Nephron progenitor cell (in vitro differentiated cells): ENCODE measurements around the gene STX4.

Experiments
- DNase-seq: peaks from one replicate; pipeline ENCODE4 v3.0.0; 2021
- H3K27ac Mint-ChIP-seq: 2 replicates; pipeline ENCODE4 v1.8.0; 2021; ENCODE audit warnings: mild to moderate bottlenecking, moderate library complexity, mixed read lengths
- H3K27me3 Mint-ChIP-seq: 2 replicates; pipeline ENCODE4 v1.8.0; 2021; ENCODE audit warnings: mild to moderate bottlenecking, low read depth, mixed read lengths; ENCODE audit not compliant: poor library complexity
- H3K36me3 Mint-ChIP-seq: 2 replicates; pipeline ENCODE4 v1.8.0; 2021; ENCODE audit warnings: low read depth, mixed read lengths
- H3K4me1 Mint-ChIP-seq: 2 replicates; pipeline ENCODE4 v1.8.0; 2021; ENCODE audit warnings: mixed read lengths
- H3K4me3 Mint-ChIP-seq: 2 replicates; pipeline ENCODE4 v1.8.0; 2021; ENCODE audit warnings: mild to moderate bottlenecking, moderate library complexity, mixed read lengths
- H3K9me3 Mint-ChIP-seq: 2 replicates; pipeline ENCODE4 v1.8.0; 2021; ENCODE audit warnings: mild to moderate bottlenecking, moderate library complexity, mixed read lengths
- CTCF ChIP-seq: fragments of 200-600 bp; sonication (generic); IDR thresholded peaks from 2 replicates; pipeline ENCODE4 v1.5.0; 2021; ENCODE audit warnings: antibody characterized with exemption

The STX4 gene

DNA sequence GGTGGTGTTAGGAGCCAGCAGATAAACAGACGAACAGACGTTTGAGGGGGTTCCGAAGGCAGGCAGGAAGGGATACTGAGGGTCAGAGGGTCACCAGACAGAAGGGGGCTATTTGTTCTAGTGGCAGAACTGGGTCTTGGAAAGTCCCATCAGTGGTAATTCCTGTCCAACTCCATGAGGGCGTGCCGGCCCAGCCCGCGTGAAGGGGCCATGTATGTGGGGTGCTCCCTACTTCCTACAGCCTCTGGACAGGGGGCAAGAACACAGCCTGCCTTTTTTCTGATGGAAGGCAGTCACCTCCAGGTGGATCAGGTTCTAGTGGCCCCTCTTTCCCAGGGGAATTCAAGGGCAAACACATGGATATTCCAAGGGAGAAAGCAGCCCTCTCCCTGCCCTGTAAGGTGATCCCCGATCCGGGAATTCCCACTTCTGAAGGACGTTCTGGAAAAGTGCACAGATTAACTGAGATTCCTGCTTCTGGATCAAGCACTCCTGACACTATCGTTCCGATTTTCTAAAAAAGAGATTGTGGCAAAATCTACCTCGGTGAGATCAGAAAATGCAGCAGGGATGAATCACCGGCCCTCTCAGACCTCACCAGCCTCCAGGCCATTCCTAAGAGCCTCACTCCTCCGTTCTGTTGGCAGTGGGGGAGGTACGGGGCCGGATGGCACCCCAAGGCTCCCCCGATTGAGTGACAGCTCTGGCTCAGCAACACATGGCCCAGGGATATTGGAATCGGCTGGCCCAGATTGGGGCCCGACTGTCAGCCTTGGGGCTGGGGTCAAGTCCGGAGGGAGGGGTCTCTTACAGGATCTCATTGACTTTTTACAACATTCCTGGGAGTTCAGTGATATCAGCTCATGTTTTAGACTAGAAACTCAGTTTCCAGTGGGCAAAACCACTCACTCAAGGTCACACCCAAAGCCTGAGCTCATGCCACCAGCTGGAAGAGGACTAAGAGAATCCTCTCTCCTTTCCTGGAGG is 35.3 kb upstream of the STX4 start:
- Mint-ChIP-seq H3K4me3 (peak overlapping the region; percentile 68), H3K27me3 (peaks cover 47% of the 10 kb centered on the region), H3K27ac (no peak overlapping the region), H3K4me1 (peaks cover 38% of the 10 kb centered on the region), H3K36me3 (no peaks in the 10 kb centered on the region), H3K9me3 (no peaks in the 10 kb centered on the region)
- no peak for TF ChIP-seq CTCF
- no peak for DNase-seq

- TF ChIP-seq CTCF = no peak
- no peaks in the 10 kb centered on the region for H3K36me3 Mint-ChIP-seq
- H3K9me3 Mint-ChIP-seq = no peaks in the 10 kb centered on the region
- H3K27me3 Mint-ChIP-seq = peaks cover 47% of the 10 kb centered on the region
- DNase-seq = no peak
- H3K4me3 Mint-ChIP-seq = no peak overlapping the region
- peaks cover 43% of the 10 kb centered on the region for H3K4me1 Mint-ChIP-seq
- H3K27ac Mint-ChIP-seq = no peak overlapping the region
Measured at GRCh38 chr16:30998852-30999761, 34.3 kb upstream of the STX4 start.

GRCh38 chr16:31000671-31001382 is 32.5 kb upstream of the STX4 start:
- no peaks in the 10 kb centered on the region for H3K36me3 Mint-ChIP-seq
- peaks cover 47% of the 10 kb centered on the region for H3K4me1 Mint-ChIP-seq
- no peak overlapping the region for H3K27ac Mint-ChIP-seq
- no peak for DNase-seq
- peaks cover 36% of the 10 kb centered on the region for H3K27me3 Mint-ChIP-seq
- no peak overlapping the region for H3K4me3 Mint-ChIP-seq
- no peaks in the 10 kb centered on the region for H3K9me3 Mint-ChIP-seq
- no peak for TF ChIP-seq CTCF

- DNase-seq = no peak
Measured at GRCh38 chr16:31001507-31002249, 31.7 kb upstream of the STX4 start.

More at GRCh38 chr16:31001507-31002249, 31.7 kb upstream of the STX4 start:
- TF ChIP-seq CTCF = no peak
- Mint-ChIP-seq H3K27ac (no peak overlapping the region), H3K36me3 (no peaks in the 10 kb centered on the region), H3K27me3 (peaks cover 29% of the 10 kb centered on the region), H3K4me3 (no peak overlapping the region), H3K4me1 (peaks cover 50% of the 10 kb centered on the region), H3K9me3 (no peaks in the 10 kb centered on the region)
